Suprapubic skin (tissue), 4 donors: ENCODE measurements around the gene YTHDF2. TPM values are rescaled to one million over a fixed set of nuclear protein-coding genes. Genes with fewer than 3 reads are reported as not detected.
"Not testable (repeated sequence)": the region's sequence is repeated elsewhere in the genome, so short reads cannot be mapped to it uniquely, and the experiment has no call there.

Experiments
- DNase-seq, 2 donors: peaks; one replicate each; pipeline ENCODE4 v3.0.0-alpha.2; 2019; ENCODE audit warnings: low spot score in 2 of 2
- H3K27ac ChIP-seq: fragments of 200-600 bp; sonication (generic); one replicate; pipeline ENCODE4 v1.5.1; 2019
- H3K27me3 ChIP-seq: fragments of 200-600 bp; sonication (generic); one replicate; pipeline ENCODE4 v1.5.1; 2019
- H3K36me3 ChIP-seq: fragments of 200-600 bp; sonication (generic); one replicate; pipeline ENCODE4 v1.5.1; 2019
- H3K4me1 ChIP-seq: fragments of 200-600 bp; sonication (generic); one replicate; pipeline ENCODE4 v1.5.1; 2019
- H3K4me3 ChIP-seq: fragments of 200-600 bp; sonication (generic); one replicate; pipeline ENCODE4 v1.5.1; 2019; ENCODE audit warnings: mild to moderate bottlenecking
- H3K9me3 ChIP-seq: fragments of 200-600 bp; sonication (generic); one replicate; pipeline ENCODE4 v1.5.1; 2019
- CTCF ChIP-seq, 2 donors: fragments of 200-600 bp in 1 of 2; fragments of 450-650 bp in 1 of 2; sonication (generic) in 1 of 2; IDR thresholded peaks; one replicate each; pipeline ENCODE4 v1.5.1; 2016 to 2019; ENCODE audit warnings: antibody characterized with exemption in 2 of 2, mild to moderate bottlenecking in 1 of 2, moderate library complexity in 1 of 2
- EP300 ChIP-seq: sonication (generic); formaldehyde crosslinking; IDR thresholded peaks from one replicate; pipeline ENCODE4 v1.6.1; 2017; ENCODE audit warnings: antibody characterized with exemption
- POLR2A ChIP-seq, 2 donors: fragments of 450-650 bp; IDR thresholded peaks; one replicate each; pipeline ENCODE4 v1.6.1; 2017; ENCODE audit warnings: antibody characterized with exemption in 2 of 2, mild to moderate bottlenecking in 2 of 2, moderate library complexity in 2 of 2
- POLR2AphosphoS5 ChIP-seq, 3 donors: sonication (generic); formaldehyde crosslinking; IDR thresholded peaks; one replicate each; pipeline ENCODE4 v1.6.1; 2017; ENCODE audit warnings: antibody characterized with exemption in 3 of 3
- WGBS: methylation state at CpG from one replicate; pipeline ENCODE4 v1.1.5; 2018; 5-methylcytosine and 5-hydroxymethylcytosine counted together
- total RNA-seq, 4 donors: library from RNA; depleted of rRNA; stranded (reverse); fragments of >200 nt; gene quantifications; one replicate each; pipeline ENCODE4 v1.1.0, GENCODE V29; 2016

The YTHDF2 gene
- total RNA-seq, 4 donors from 2014 or later: 64.8 to 120 (median 84.9) TPM

GRCh38 chr1:28719332-28719619 is 17.5 kb upstream of the YTHDF2 start:
- H3K27me3 ChIP-seq: no peaks in the 10 kb centered on the region
- no peaks in the 10 kb centered on the region for H3K9me3 ChIP-seq
- TF ChIP-seq POLR2AphosphoS5 (IDR thresholded peaks at IDR 0.05) (no peak), CTCF (IDR thresholded peaks at IDR 0.05) (no peak), POLR2A (IDR thresholded peaks at IDR 0.05) (no peak), EP300 (no peak)
- H3K4me3 ChIP-seq: no peak overlapping the region
- peaks cover 9% of the 10 kb centered on the region for H3K36me3 ChIP-seq
- H3K4me1 ChIP-seq: peaks cover 4% of the 10 kb centered on the region
- no peak overlapping the region for H3K27ac ChIP-seq
- no peak for DNase-seq

- Histone ChIP-seq H3K4me3 (no peak overlapping the region), H3K9me3 (no peaks in the 10 kb centered on the region), H3K36me3 (no peaks in the 10 kb centered on the region), H3K4me1 (peaks cover 4% of the 10 kb centered on the region), H3K27me3 (no peaks in the 10 kb centered on the region), H3K27ac (no peak overlapping the region)
- 55% methylated on average over 5 of the region's 5 CpGs for WGBS
- DNase-seq: no peak
- TF ChIP-seq POLR2AphosphoS5 (IDR thresholded peaks at IDR 0.05) (no peak), CTCF (IDR thresholded peaks at IDR 0.05) (no peak), POLR2A (IDR thresholded peaks at IDR 0.05) (no peak), EP300 (no peak)
Observed at GRCh38 chr1:28720376-28720775, 16.4 kb upstream of the YTHDF2 start.

- WGBS: 81% methylated on average over 18 of the region's 18 CpGs
- not testable (repeated sequence) for H3K36me3 ChIP-seq, H3K27ac ChIP-seq, H3K4me3 ChIP-seq, DNase-seq, H3K27me3 ChIP-seq, H3K4me1 ChIP-seq, H3K9me3 ChIP-seq
Observed at GRCh38 chr1:28721927-28722326, 14.8 kb upstream of the YTHDF2 start.

- H3K27me3 ChIP-seq, DNase-seq, H3K4me1 ChIP-seq, H3K27ac ChIP-seq, H3K9me3 ChIP-seq, H3K36me3 ChIP-seq, H3K4me3 ChIP-seq: not testable (repeated sequence)
- 88% methylated on average over 5 of the region's 5 CpGs for WGBS
Observed at GRCh38 chr1:28725365-28725764, 11.4 kb upstream of the YTHDF2 start.

GRCh38 chr1:28735961-28736449 is 735 bp upstream of the YTHDF2 start:
- WGBS: 12% methylated on average over 15 of the region's 15 CpGs
- peaks cover 43% of the 10 kb centered on the region for H3K4me1 ChIP-seq
- H3K36me3 ChIP-seq: peaks cover 17% of the 10 kb centered on the region
- no peak for TF ChIP-seq EP300
- TF ChIP-seq POLR2A (IDR thresholded peaks at IDR 0.05): no peak
- TF ChIP-seq POLR2AphosphoS5 (IDR thresholded peaks at IDR 0.05): no peak
- no peak for TF ChIP-seq CTCF (IDR thresholded peaks at IDR 0.05)
- H3K4me3 ChIP-seq: peak overlapping the region; percentile 97
- DNase-seq: no peak
- no peaks in the 10 kb centered on the region for H3K9me3 ChIP-seq
- peak overlapping the region; percentile 99 for H3K27ac ChIP-seq
- no peaks in the 10 kb centered on the region for H3K27me3 ChIP-seq

GRCh38 chr1:28737307-28738132 is 780 bp downstream of the YTHDF2 start:
- Histone ChIP-seq H3K27ac (peak overlapping the region; percentile 99), H3K9me3 (no peaks in the 10 kb centered on the region), H3K36me3 (peaks cover 30% of the 10 kb centered on the region), H3K4me3 (peak overlapping the region; percentile 97), H3K27me3 (no peaks in the 10 kb centered on the region), H3K4me1 (peaks cover 52% of the 10 kb centered on the region)
- TF ChIP-seq CTCF (IDR thresholded peaks at IDR 0.05) (no peak), POLR2AphosphoS5 (IDR thresholded peaks at IDR 0.05) (no peak), POLR2A (IDR thresholded peaks at IDR 0.05) (no peak), EP300 (no peak)
- peak in 1 of 2 donors; percentile 64 for DNase-seq
- under 1% methylated on average over 53 of the region's 53 CpGs for WGBS
